PC-9 (cell line): ENCODE measurements around the gene HERC4. TPM values are rescaled to one million over a fixed set of nuclear protein-coding genes. Genes with fewer than 3 reads are reported as not detected.

Experiments used
- Bru-seq: library from RNA; stranded (reverse); fragments of 400-500 nt; gene quantifications from one replicate; lab custom pipeline; 2021; lab: Mats Ljungman, UMichigan
- BruChase-seq, 2 experiments: library from RNA; stranded (reverse); fragments of 400-500 nt; gene quantifications; one replicate each; lab custom pipeline; 2021; lab: Mats Ljungman, UMichigan
- BruUV-seq: library from RNA; stranded (reverse); fragments of 400-500 nt; replicated peaks from 2 replicates; lab custom pipeline; 2021; lab: Mats Ljungman, UMichigan
- CTCF ChIA-PET: fragments of 300-600 bp; sonication (Branson Sonifier 250); formaldehyde crosslinking; loops from one replicate; lab custom pipeline; 2022; ENCODE audit warnings: antibody characterized with exemption; lab: Charles Lee
- POLR2A ChIA-PET: fragments of 300-600 bp; sonication (Branson Sonifier 250); formaldehyde crosslinking; loops from one replicate; lab custom pipeline; 2022; ENCODE audit warnings: antibody characterized with exemption; ENCODE audit not compliant: unreplicated experiment; lab: Charles Lee
- DNase-seq, 2 experiments: peaks; one replicate each; pipeline versions ENCODE4 v3.0.0 to v3.0.0-alpha.2; 2015 to 2022; ENCODE audit warnings: mixed read lengths in 1 of 2
- H2AFZ ChIP-seq: fragments of 200-600 bp; sonication (generic); 2 replicates; pipeline ENCODE4 v1.8.1; 2017; ENCODE audit warnings: antibody characterized with exemption
- H3F3A ChIP-seq: fragments of 200-600 bp; sonication (generic); 2 replicates; pipeline ENCODE4 v1.8.1; 2017; ENCODE audit warnings: antibody characterized with exemption, mild to moderate bottlenecking, low read depth; ENCODE audit not compliant: insufficient read depth
- H3K27ac ChIP-seq: fragments of 200-600 bp; sonication (generic); 2 replicates; pipeline ENCODE4 v1.6.1; 2016; ENCODE audit warnings: mixed run types
- H3K27me3 ChIP-seq: fragments of 200-600 bp; sonication (generic); 2 replicates; pipeline ENCODE4 v1.6.1; 2016; ENCODE audit warnings: low read depth, mixed run types; ENCODE audit not compliant: insufficient read depth
- H3K36me3 ChIP-seq: fragments of 200-600 bp; sonication (generic); 2 replicates; pipeline ENCODE4 v1.6.1; 2016; ENCODE audit warnings: low read depth, mixed run types
- H3K4me1 ChIP-seq: fragments of 200-600 bp; sonication (generic); replicated peaks from 2 replicates; pipeline ENCODE4 v1.6.1; 2016; ENCODE audit warnings: mixed run types; ENCODE audit not compliant: insufficient read depth
- H3K4me2 ChIP-seq: fragments of 200-600 bp; sonication (generic); 2 replicates; pipeline ENCODE4 v1.6.1; 2017; ENCODE audit warnings: mixed run types
- H3K4me3 ChIP-seq: fragments of 200-600 bp; sonication (generic); 2 replicates; pipeline ENCODE4 v1.6.1; 2016; ENCODE audit warnings: mixed run types
- H3K79me2 ChIP-seq: fragments of 200-600 bp; sonication (generic); 2 replicates; pipeline ENCODE4 v1.6.1; 2017; ENCODE audit warnings: low read depth, mixed run types
- H3K9me2 ChIP-seq: fragments of 200-600 bp; sonication (generic); 2 replicates; pipeline ENCODE4 v1.8.1; 2017; ENCODE audit warnings: mild to moderate bottlenecking; ENCODE audit not compliant: insufficient read depth
- H3K9me3 ChIP-seq: fragments of 200-600 bp; sonication (generic); 2 replicates; pipeline ENCODE4 v1.8.1; 2016; ENCODE audit warnings: low read depth; ENCODE audit not compliant: insufficient read depth
- H4K20me1 ChIP-seq: fragments of 200-600 bp; sonication (generic); 2 replicates; pipeline ENCODE4 v1.8.1; 2017; ENCODE audit not compliant: insufficient read depth
- CTCF ChIP-seq: fragments of 200-600 bp; sonication (generic); conservative IDR thresholded peaks from 2 replicates; pipeline ENCODE4 v1.6.1; 2017; ENCODE audit warnings: mixed run types, antibody characterized with exemption, mild to moderate bottlenecking, moderate library complexity
- EZH2 ChIP-seq: fragments of 200-600 bp; sonication (generic); IDR thresholded peaks from 2 replicates; pipeline ENCODE4 v1.8.0; 2017; ENCODE audit warnings: antibody characterized with exemption, low read depth
- intact Hi-C: fragments of 100-400 bp; cut with micrococcal nuclease; formaldehyde crosslinking; loops from one replicate; pipeline ENCODE4 v1.10.0; 2022; ENCODE audit not compliant: unreplicated experiment
- long read RNA-seq: library from polyadenylated mRNA; stranded (forward); transcript quantifications from one replicate; pipeline ENCODE4 v2.0.0, GENCODE V29; 2022
- total RNA-seq: library from RNA; stranded (reverse); gene quantifications from 2 replicates; pipeline ENCODE4 v1.2.3, GENCODE V29; 2021

The HERC4 gene
- 115 and 116 TPM in 2 replicates for total RNA-seq
- percentile 96 among the genes with signal in this experiment for Bru-seq, nascent RNA
- BruChase-seq, experiment 1, labeled RNA remaining after a 2-hour chase = percentile 99 among the genes with signal in this experiment
- BruChase-seq, experiment 2, labeled RNA remaining after a 6-hour chase = percentile 92 among the genes with signal in this experiment
- long read RNA-seq, transcript HERC4-202 (25 exons, 3,905 nt) = major isoform, 34 of 100 reads
- long read RNA-seq, partial matches to known transcripts = 25 of 100 reads
- long read RNA-seq, other reads (novel, unspliced or antisense) = 40 of 100 reads

- Histone ChIP-seq H2AFZ (peak within 1 kb of the TSS; percentile 84), H3K79me2 (peaks cover 51% of the 10 kb centered on the region), H3K4me1 (peaks cover 36% of the 10 kb centered on the region)
Measured at GRCh38 chr10:68074775-68075549, at the start of gene HERC4. TSS of gene HERC4 (minus strand) at chr10:68075283. CDS start at chr10:68073108, 2,175 bp downstream.

GRCh38 chr10:68124718-68125117 lies 49.6 kb upstream of the HERC4 start:
- Histone ChIP-seq H3K79me2 (no peaks in the 10 kb centered on the region), H3K9me3 (0 out of 2 replicates have a peak, but pooled peaks cover 3% of the 10 kb centered on the region), H3K27ac (peak overlapping the region; percentile 60), H3K27me3 (no peaks in the 10 kb centered on the region), H3F3A (peaks cover 37% of the 10 kb centered on the region), H3K4me1 (peaks cover 35% of the 10 kb centered on the region), H4K20me1 (no peaks in the 10 kb centered on the region), H3K4me3 (no peak overlapping the region), H3K9me2 (no peaks in the 10 kb centered on the region), H3K4me2 (peak overlapping the region; percentile 39), H3K36me3 (no peaks in the 10 kb centered on the region), H2AFZ (no peak overlapping the region)
- ChIA-PET POLR2A (no interaction called here), CTCF (no interaction called here)
- intact Hi-C loops = no loop called here
- DNase-seq = no peak
- no peak for TF ChIP-seq EZH2
- no peak for TF ChIP-seq CTCF
- no TSS peak for BruUV-seq

More at GRCh38 chr10:68074775-68075549, at the start of gene HERC4:
- intact Hi-C loops = loop anchor here (1.0 kb wide), 3 partner anchors 22 to 259 kb away; no protein-coding TSS in a partner anchor
- Histone ChIP-seq H3K27ac (peak within 1 kb of the TSS; percentile 95), H3K9me3 (no peaks in the 10 kb centered on the region), H3K9me2 (no peaks in the 10 kb centered on the region), H3F3A (peaks cover 7% of the 10 kb centered on the region; the same call in 1 of the 2 replicates), H3K4me2 (peak within 1 kb of the TSS; percentile 96), H3K4me3 (peak within 1 kb of the TSS; percentile 97), H3K36me3 (peaks cover 27% of the 10 kb centered on the region; the same call in 1 of the 2 replicates), H4K20me1 (peaks cover 31% of the 10 kb centered on the region), H3K27me3 (no peaks in the 10 kb centered on the region)
- BruUV-seq = no TSS peak
- DNase-seq = peak; percentile 82 to 92
- TF ChIP-seq CTCF = no peak
- no peak for TF ChIP-seq EZH2
- CTCF ChIA-PET = interaction anchor here (0.7 kb wide), 1 partner anchor 228 kb away, joined by 3 read pairs; no protein-coding TSS in a partner anchor
- POLR2A ChIA-PET = interaction anchor here (0.5 to 0.7 kb wide), 3 partner anchors 78 to 189 kb away, joined by 5 to 15 read pairs (median 6); no protein-coding TSS in a partner anchor

GRCh38 chr10:68121852-68122251 lies 46.8 kb upstream of the HERC4 start:
- Histone ChIP-seq H3K27ac (no peak overlapping the region), H4K20me1 (no peaks in the 10 kb centered on the region), H3F3A (peaks cover 37% of the 10 kb centered on the region), H3K4me2 (no peak overlapping the region), H3K27me3 (no peaks in the 10 kb centered on the region), H3K4me1 (peaks cover 33% of the 10 kb centered on the region), H3K4me3 (no peak overlapping the region), H3K9me2 (no peaks in the 10 kb centered on the region), H3K79me2 (no peaks in the 10 kb centered on the region), H2AFZ (no peak overlapping the region), H3K9me3 (0 out of 2 replicates have a peak, but pooled peaks cover 3% of the 10 kb centered on the region), H3K36me3 (no peaks in the 10 kb centered on the region)
- BruUV-seq = no TSS peak
- intact Hi-C loops = no loop called here
- DNase-seq = no peak
- ChIA-PET CTCF (no interaction called here), POLR2A (interaction anchor here (0.6 kb wide), 1 partner anchor 1494 kb away, joined by 4 read pairs; no protein-coding TSS in a partner anchor)
- TF ChIP-seq CTCF = no peak
- TF ChIP-seq EZH2 = no peak
